ENCODE results near the gene MRAS. TPM values are rescaled to one million over a fixed set of nuclear protein-coding genes. Genes with fewer than 3 reads are reported as not detected.

MRAS gene
- polyA plus RNA-seq, 1 donor from 2014 or later, result 52.8 TPM

- H3K79me2 ChIP-seq (replicated peaks; ENCODE audit: insufficient read depth, low read length), result no peaks in the 10 kb centered on the region
- TF ChIP-seq EZH2 (IDR thresholded peaks at IDR 0.05; ENCODE audit: borderline replicate concordance, insufficient read depth, low read length, poor library complexity, severe bottlenecking), result no peak
- TF ChIP-seq, protein P1, sequence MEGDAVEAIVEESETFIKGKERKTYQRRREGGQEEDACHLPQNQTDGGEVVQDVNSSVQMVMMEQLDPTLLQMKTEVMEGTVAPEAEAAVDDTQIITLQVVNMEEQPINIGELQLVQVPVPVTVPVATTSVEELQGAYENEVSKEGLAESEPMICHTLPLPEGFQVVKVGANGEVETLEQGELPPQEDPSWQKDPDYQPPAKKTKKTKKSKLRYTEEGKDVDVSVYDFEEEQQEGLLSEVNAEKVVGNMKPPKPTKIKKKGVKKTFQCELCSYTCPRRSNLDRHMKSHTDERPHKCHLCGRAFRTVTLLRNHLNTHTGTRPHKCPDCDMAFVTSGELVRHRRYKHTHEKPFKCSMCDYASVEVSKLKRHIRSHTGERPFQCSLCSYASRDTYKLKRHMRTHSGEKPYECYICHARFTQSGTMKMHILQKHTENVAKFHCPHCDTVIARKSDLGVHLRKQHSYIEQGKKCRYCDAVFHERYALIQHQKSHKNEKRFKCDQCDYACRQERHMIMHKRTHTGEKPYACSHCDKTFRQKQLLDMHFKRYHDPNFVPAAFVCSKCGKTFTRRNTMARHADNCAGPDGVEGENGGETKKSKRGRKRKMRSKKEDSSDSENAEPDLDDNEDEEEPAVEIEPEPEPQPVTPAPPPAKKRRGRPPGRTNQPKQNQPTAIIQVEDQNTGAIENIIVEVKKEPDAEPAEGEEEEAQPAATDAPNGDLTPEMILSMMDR (IDR thresholded peaks at IDR 0.05; ENCODE audit: poor library complexity, severe bottlenecking), result peak; percentile 11
- H3K4me2 ChIP-seq (ENCODE audit: low read length), result peak overlapping the region; percentile 74
- peak overlapping the region; percentile 30 for H3K9ac ChIP-seq (ENCODE audit: low read length)
- H4K20me1 ChIP-seq (ENCODE audit: insufficient read depth), result no peaks in the 10 kb centered on the region
- peak overlapping the region; percentile 74 for H3K4me3 ChIP-seq (ENCODE audit: low read length)
- H3K9me3 ChIP-seq (ENCODE audit: low read length), result peaks cover 5% of the 10 kb centered on the region
- peak overlapping the region; percentile 44 for H2AFZ ChIP-seq (ENCODE audit: low read depth, low read length)
- no peaks in the 10 kb centered on the region for H3F3A ChIP-seq (ENCODE audit: insufficient read depth, low read length, poor library complexity, severe bottlenecking)
- no peaks in the 10 kb centered on the region for H3K9me2 ChIP-seq (ENCODE audit: insufficient read depth, low read length)
- H3K27ac ChIP-seq (ENCODE audit: low read length), result no peak overlapping the region
- H3K27me3 ChIP-seq (ENCODE audit: insufficient read depth, low read depth, low read length), result peaks cover 41% of the 10 kb centered on the region
- no peaks in the 10 kb centered on the region for H3K36me3 ChIP-seq (ENCODE audit: insufficient read depth, low read length)
Observed at GRCh38 chr3:138434875-138435772, 86.7 kb downstream of the MRAS start.

GRCh38 chr3:138435840-138436239, 87.5 kb downstream of the MRAS start:
- Histone ChIP-seq H3K4me2 (ENCODE audit: low read length) (no peak overlapping the region), H3K27ac (ENCODE audit: low read length) (no peak overlapping the region), H4K20me1 (ENCODE audit: insufficient read depth) (no peaks in the 10 kb centered on the region), H3K36me3 (ENCODE audit: insufficient read depth, low read length) (no peaks in the 10 kb centered on the region), H3K79me2 (replicated peaks; ENCODE audit: insufficient read depth, low read length) (no peaks in the 10 kb centered on the region), H2AFZ (ENCODE audit: low read depth, low read length) (no peak overlapping the region), H3K4me3 (ENCODE audit: low read length) (no peak overlapping the region), H3K9me3 (ENCODE audit: low read length) (peaks cover 5% of the 10 kb centered on the region), H3K9me2 (ENCODE audit: insufficient read depth, low read length) (no peaks in the 10 kb centered on the region), H3F3A (ENCODE audit: insufficient read depth, low read length, poor library complexity, severe bottlenecking) (no peaks in the 10 kb centered on the region), H3K9ac (ENCODE audit: low read length) (no peak overlapping the region), H3K27me3 (ENCODE audit: insufficient read depth, low read depth, low read length) (peaks cover 41% of the 10 kb centered on the region)
- TF ChIP-seq TAF1 (IDR thresholded peaks at IDR 0.05; ENCODE audit: low read depth) (no peak), EZH2 (IDR thresholded peaks at IDR 0.05; ENCODE audit: borderline replicate concordance, insufficient read depth, low read length, poor library complexity, severe bottlenecking) (no peak), MXI1 (conservative IDR thresholded peaks at IDR 0.05; ENCODE audit: poor library complexity, severe bottlenecking) (no peak), REST (IDR thresholded peaks at IDR 0.05; ENCODE audit: borderline replicate concordance) (no peak), RAD21 (conservative IDR thresholded peaks at IDR 0.05) (no peak), EP300 (conservative IDR thresholded peaks at IDR 0.05; ENCODE audit: poor library complexity, severe bottlenecking) (no peak), SMC3 (conservative IDR thresholded peaks at IDR 0.05; ENCODE audit: poor library complexity) (no peak), POLR2AphosphoS5 (IDR thresholded peaks at IDR 0.05) (no peak)
- TF ChIP-seq, protein P1 (IDR thresholded peaks at IDR 0.05; ENCODE audit: poor library complexity, severe bottlenecking), result no peak
